Right atrium auricular region (tissue), 2 donors: Measurements from ENCODE around the gene KRTAP2-4. TPM values are rescaled to one million over a fixed set of nuclear protein-coding genes. Genes with fewer than 3 reads are reported as not detected.
"Not testable (repeated sequence)": the region's sequence is repeated elsewhere in the genome, so short reads cannot be mapped to it uniquely, and the experiment has no call there.

Source experiments
- DNase-seq: peaks from one replicate; pipeline ENCODE4 v3.0.0-alpha.2; 2019; ENCODE audit warnings: low spot score
- H3K27ac ChIP-seq, 2 donors: fragments of 200-600 bp; sonication (generic); 1 replicate in 1 of 2; 2 replicates in 1 of 2; pipeline ENCODE4 v1.5.1; 2016 to 2019
- H3K27me3 ChIP-seq, 2 donors: fragments of 200-600 bp; sonication (generic); one replicate each; pipeline versions ENCODE4 v1.5.1 to v1.6.0; 2017 to 2019
- H3K36me3 ChIP-seq: fragments of 200-600 bp; sonication (generic); one replicate; pipeline ENCODE4 v1.5.1; 2016
- H3K4me1 ChIP-seq, 2 donors: fragments of 200-600 bp; sonication (generic); one replicate each; pipeline versions ENCODE4 v1.5.1 to v1.6.0; 2017 to 2019
- H3K4me3 ChIP-seq, 2 donors: fragments of 200-600 bp; sonication (generic); 1 replicate in 1 of 2; 2 replicates in 1 of 2; pipeline ENCODE4 v1.5.1; 2017 to 2019; ENCODE audit warnings: mild to moderate bottlenecking in 1 of 2, moderate library complexity in 1 of 2
- H3K9me3 ChIP-seq, 2 donors: fragments of 200-600 bp; sonication (generic); one replicate each; pipeline ENCODE4 v1.5.1; 2019
- total RNA-seq, 2 donors: library from RNA; depleted of rRNA; stranded (reverse); fragments of >200 nt; gene quantifications; one replicate each; pipeline ENCODE4 v1.1.0, GENCODE V29; 2016
- TF ChIP-seq, protein P1 (sequence below), 2 donors: fragments of 200-600 bp; sonication (generic); IDR thresholded peaks; one replicate each; pipeline ENCODE4 v1.5.1; 2019; ENCODE audit warnings: antibody characterized with exemption in 2 of 2

KRTAP2-4 gene
- total RNA-seq, 2 donors from 2014 or later: not detected

DNA sequence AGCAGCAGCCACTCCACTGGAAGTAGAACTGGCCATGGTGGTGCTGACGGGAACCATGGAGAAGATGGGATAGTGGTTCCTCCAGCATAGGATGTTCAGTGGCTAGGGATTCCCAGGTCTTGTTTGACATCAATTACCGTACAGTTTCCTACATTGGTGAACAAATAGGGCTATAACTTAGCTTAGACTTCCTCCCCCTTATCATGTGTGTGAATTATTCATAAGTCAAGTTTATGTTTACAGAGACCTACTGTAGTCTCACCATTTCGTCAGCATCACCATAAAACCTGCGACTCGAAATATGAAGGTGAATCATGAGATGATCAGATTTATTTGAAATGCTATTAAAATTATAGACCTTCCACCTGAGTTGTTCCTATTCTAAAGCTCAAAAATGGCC lies 6.9 kb downstream of the KRTAP2-4 start:
- Histone ChIP-seq H3K27ac (no peak overlapping the region), H3K4me3 (no peak overlapping the region), H3K27me3 (no peaks in the 10 kb centered on the region), H3K9me3 (peaks cover 0 to 9% of the 10 kb centered on the region in 2 donors), H3K36me3 (no peaks in the 10 kb centered on the region), H3K4me1 (no peaks in the 10 kb centered on the region)
- TF ChIP-seq, protein P1, sequence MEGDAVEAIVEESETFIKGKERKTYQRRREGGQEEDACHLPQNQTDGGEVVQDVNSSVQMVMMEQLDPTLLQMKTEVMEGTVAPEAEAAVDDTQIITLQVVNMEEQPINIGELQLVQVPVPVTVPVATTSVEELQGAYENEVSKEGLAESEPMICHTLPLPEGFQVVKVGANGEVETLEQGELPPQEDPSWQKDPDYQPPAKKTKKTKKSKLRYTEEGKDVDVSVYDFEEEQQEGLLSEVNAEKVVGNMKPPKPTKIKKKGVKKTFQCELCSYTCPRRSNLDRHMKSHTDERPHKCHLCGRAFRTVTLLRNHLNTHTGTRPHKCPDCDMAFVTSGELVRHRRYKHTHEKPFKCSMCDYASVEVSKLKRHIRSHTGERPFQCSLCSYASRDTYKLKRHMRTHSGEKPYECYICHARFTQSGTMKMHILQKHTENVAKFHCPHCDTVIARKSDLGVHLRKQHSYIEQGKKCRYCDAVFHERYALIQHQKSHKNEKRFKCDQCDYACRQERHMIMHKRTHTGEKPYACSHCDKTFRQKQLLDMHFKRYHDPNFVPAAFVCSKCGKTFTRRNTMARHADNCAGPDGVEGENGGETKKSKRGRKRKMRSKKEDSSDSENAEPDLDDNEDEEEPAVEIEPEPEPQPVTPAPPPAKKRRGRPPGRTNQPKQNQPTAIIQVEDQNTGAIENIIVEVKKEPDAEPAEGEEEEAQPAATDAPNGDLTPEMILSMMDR (IDR thresholded peaks at IDR 0.05): no peak
- DNase-seq: no peak

DNA sequence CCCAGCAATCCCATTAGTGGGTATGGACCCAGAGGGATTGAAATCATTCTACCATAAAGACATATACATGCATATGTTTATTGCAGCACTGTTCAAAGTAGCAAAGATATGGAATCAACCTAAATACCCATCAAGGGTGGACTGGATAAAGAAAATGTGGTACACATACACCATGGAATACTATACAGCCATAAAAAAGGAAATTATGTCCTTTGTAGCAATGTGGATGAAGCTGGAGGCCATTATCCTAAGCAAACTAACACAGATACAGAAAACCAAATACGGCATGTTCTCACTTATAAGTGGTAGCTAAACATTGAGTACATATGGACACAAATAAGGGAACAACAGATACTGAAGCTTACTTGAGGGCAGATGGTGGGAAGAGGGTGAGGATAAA lies 8.1 kb downstream of the KRTAP2-4 start:
- TF ChIP-seq, protein P1 (IDR thresholded peaks at IDR 0.05): no peak
- H3K27me3 ChIP-seq: no peaks in the 10 kb centered on the region
- no peak for DNase-seq

DNA sequence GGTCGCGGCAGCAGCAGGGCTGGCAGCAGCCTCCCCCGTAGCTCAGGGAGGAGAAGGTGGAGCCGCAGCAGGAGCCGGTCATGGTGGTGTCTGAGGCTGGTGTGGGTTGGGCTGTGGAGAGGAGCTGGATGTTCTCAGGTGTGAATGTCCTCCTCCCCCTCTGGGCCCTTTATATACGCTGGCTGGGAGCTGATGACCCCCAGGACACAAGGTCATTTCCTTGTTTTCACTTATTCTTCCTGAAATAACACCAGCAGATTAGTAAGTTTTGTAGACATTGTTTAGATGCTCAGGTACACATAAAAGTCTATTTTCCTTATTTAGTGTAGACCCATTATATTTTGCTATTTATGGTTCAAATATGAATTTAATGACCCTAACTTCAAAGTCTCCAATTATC lies 10.5 kb downstream of the KRTAP2-4 start, which contains the start of gene KRTAP2-2:
KRTAP2-2 (minus strand) TSS at position 101 of the 400 bp plus-strand sequence; CDS start at position 82, 19 bp downstream.
- not testable (repeated sequence) for H3K36me3 ChIP-seq, DNase-seq, H3K4me1 ChIP-seq, H3K27ac ChIP-seq, H3K4me3 ChIP-seq, H3K27me3 ChIP-seq
- H3K9me3 ChIP-seq: peaks cover 0 to 16% of the 10 kb centered on the region in 2 donors

More for the DNA sequence above, 8.1 kb downstream of the KRTAP2-4 start:
- H3K9me3 ChIP-seq: peaks cover 0 to 16% of the 10 kb centered on the region in 2 donors
- H3K4me1 ChIP-seq: no peaks in the 10 kb centered on the region
- H3K4me3 ChIP-seq: no peak overlapping the region
- H3K27ac ChIP-seq: no peak overlapping the region
- H3K36me3 ChIP-seq: no peaks in the 10 kb centered on the region

DNA sequence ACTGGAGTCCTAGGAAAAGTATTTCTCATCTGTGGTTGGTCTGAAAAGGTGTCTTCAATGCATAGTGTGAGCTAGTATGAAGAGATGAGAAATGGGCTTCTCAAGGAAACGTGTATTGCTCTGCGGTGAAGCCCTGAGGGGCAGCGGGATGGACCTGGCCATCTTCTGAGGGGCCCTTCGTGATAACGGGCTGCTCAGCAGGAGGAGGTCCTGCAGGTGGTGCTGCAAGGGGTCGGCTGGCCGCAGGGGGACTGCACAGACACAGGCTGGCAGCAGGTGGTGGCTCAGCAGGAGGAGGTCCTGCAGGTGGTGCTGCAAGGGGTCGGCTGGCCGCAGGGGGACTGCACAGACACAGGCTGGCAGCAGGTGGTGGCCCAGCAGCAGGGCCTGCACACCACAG lies 11.1 kb downstream of the KRTAP2-4 start:
- H3K4me3 ChIP-seq, H3K36me3 ChIP-seq, H3K27me3 ChIP-seq, H3K4me1 ChIP-seq, DNase-seq, H3K27ac ChIP-seq: not testable (repeated sequence)
- H3K9me3 ChIP-seq: peaks cover 0 to 16% of the 10 kb centered on the region in 2 donors

DNA sequence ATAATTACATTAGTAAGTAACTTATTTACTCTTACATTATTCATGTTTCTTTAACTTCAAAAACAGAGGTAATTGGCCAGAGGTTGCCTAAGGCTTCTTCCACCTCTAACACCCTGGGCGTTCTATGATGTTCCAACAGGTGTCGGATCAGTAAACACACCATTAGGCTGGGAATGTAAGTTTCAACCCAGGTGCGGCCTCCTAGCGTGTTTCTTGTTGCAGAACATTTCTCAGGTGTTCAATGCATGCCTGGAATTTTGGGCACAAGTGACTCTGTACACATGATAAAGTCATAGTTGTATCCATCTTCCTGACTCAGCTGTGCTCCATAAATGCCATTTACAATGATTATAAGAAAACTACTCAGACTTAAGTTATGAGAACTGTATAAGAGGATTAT lies 11.7 kb downstream of the KRTAP2-4 start:
- no peak for DNase-seq
- H3K36me3 ChIP-seq: no peaks in the 10 kb centered on the region
- H3K4me1 ChIP-seq: no peaks in the 10 kb centered on the region
- H3K27me3 ChIP-seq: no peaks in the 10 kb centered on the region
- H3K9me3 ChIP-seq: peaks cover 0 to 16% of the 10 kb centered on the region in 2 donors
- H3K4me3 ChIP-seq: no peak overlapping the region
- TF ChIP-seq, protein P1 (IDR thresholded peaks at IDR 0.05): no peak
- no peak overlapping the region for H3K27ac ChIP-seq

DNA sequence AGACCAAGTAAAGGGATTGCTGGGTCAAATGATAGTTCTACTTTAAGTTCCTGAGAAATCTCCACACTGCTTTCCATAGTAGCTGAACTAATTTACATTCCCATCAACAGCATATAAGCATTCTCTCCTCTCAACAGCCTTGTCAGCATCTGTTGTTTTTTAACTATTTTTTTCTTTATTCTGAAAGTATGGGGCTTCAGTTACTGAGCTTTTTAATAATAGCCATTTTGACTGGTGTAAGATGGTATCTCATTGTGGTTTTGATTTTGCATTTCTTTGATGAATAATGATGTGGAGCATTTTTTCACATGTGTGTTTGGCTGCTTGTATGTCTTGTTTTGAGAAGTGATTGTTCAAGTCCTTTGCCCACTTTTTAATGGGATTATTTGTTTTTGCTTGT lies 13.1 kb downstream of the KRTAP2-4 start:
- no peaks in the 10 kb centered on the region for H3K27me3 ChIP-seq
- H3K9me3 ChIP-seq: peaks cover 0 to 13% of the 10 kb centered on the region in 2 donors
- no peak overlapping the region for H3K27ac ChIP-seq
- no peak for DNase-seq
- TF ChIP-seq, protein P1 (IDR thresholded peaks at IDR 0.05): no peak
- no peak overlapping the region for H3K4me3 ChIP-seq
- H3K4me1 ChIP-seq: no peaks in the 10 kb centered on the region
- no peaks in the 10 kb centered on the region for H3K36me3 ChIP-seq

DNA sequence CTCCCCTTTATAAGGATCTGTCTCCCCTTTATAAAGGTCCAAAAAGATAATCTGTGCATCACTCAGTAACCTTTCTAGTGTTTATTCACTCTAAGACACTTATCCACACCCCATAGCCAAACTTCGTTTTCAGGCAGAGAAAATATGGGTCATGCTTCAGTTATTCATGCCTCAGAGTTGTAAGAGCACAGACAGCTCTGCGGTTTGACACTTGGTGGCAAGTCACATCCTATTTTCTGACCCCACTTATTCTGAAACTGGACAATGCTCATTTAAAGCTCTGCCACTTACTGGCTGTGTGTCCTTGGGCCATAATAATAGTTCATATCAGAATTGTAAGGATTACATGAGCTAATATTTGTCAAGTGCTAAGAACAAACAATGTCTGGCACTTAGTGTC lies 16.6 kb downstream of the KRTAP2-4 start:
- no peak for DNase-seq
- Histone ChIP-seq H3K27ac (no peak overlapping the region), H3K36me3 (no peaks in the 10 kb centered on the region), H3K4me1 (no peaks in the 10 kb centered on the region), H3K9me3 (peaks cover 0 to 8% of the 10 kb centered on the region in 2 donors), H3K4me3 (no peak overlapping the region), H3K27me3 (no peaks in the 10 kb centered on the region)
- TF ChIP-seq, protein P1 (IDR thresholded peaks at IDR 0.05): no peak
